ENCODE data around the gene THTPA. TPM values are rescaled to one million over a fixed set of nuclear protein-coding genes. Genes with fewer than 3 reads are reported as not detected.

Gene THTPA
- total and polyA plus RNA-seq, 2 of the 13 experiments (the other 11 are each of a cell fraction or from before 2014, with no cell fraction given): 7.4 to 8.7 TPM

- 0 out of 2 replicates have a peak, but pooled peaks have one; percentile 19 for TF ChIP-seq MXD3 (CRISPR knock-in tag; IDR thresholded peaks at IDR 0.05)
- no peak for TF ChIP-seq BATF2 (CRISPR knock-in tag; IDR thresholded peaks at IDR 0.05)
- TF ChIP-seq ZNF383 (CRISPR knock-in tag; IDR thresholded peaks at IDR 0.05; ENCODE audit: borderline replicate concordance): no peak
- no peak for TF ChIP-seq CENPT (CRISPR knock-in tag; IDR thresholded peaks at IDR 0.05; ENCODE audit: low read depth)
- TF ChIP-seq ARNTL (CRISPR knock-in tag; IDR thresholded peaks at IDR 0.05): no peak
- TF ChIP-seq SRSF9 (IDR thresholded peaks at IDR 0.05; ENCODE audit: borderline replicate concordance, insufficient read depth, low read depth, low read length, poor library complexity, severe bottlenecking): no peak
- no peak for TF ChIP-seq ZNF350 (CRISPR knock-in tag; IDR thresholded peaks at IDR 0.05; ENCODE audit: borderline replicate concordance, low read depth)
- no peak for TF ChIP-seq ZNF318 (CRISPR knock-in tag; IDR thresholded peaks at IDR 0.05)
- TF ChIP-seq ZMYM4 (CRISPR knock-in tag; IDR thresholded peaks at IDR 0.05): 0 out of 2 replicates have a peak, but pooled peaks have one; percentile 44
- no peak for TF ChIP-seq ZNF841 (CRISPR knock-in tag; IDR thresholded peaks at IDR 0.05; ENCODE audit: borderline replicate concordance)
- TF ChIP-seq SP4 (CRISPR knock-in tag; IDR thresholded peaks at IDR 0.05): peak; percentile 53; the same call in 1 of the 2 replicates
- TF ChIP-seq MLX (CRISPR knock-in tag; IDR thresholded peaks at IDR 0.05): no peak
- TF ChIP-seq KDM3A (CRISPR knock-in tag; IDR thresholded peaks at IDR 0.05; ENCODE audit: low read depth): 0 out of 2 replicates have a peak, but pooled peaks have one; percentile 36
- no peak for TF ChIP-seq ZFP37 (CRISPR knock-in tag; IDR thresholded peaks at IDR 0.05; ENCODE audit: borderline replicate concordance)
- no peak for TF ChIP-seq FOSL2 (CRISPR knock-in tag; IDR thresholded peaks at IDR 0.05)
- TF ChIP-seq FOXP4 (CRISPR knock-in tag; IDR thresholded peaks at IDR 0.05): no peak
- no peak for TF ChIP-seq ZNF569 (CRISPR knock-in tag; IDR thresholded peaks at IDR 0.05; ENCODE audit: borderline replicate concordance)
- no peak for TF ChIP-seq PLRG1 (conservative IDR thresholded peaks at IDR 0.05)
Observed at GRCh38 chr14:23545740-23546365, 10.2 kb upstream of the THTPA start (continued).

Data from HepG2 (cell line).